ENCODE data around the gene P4HA2.

Gene P4HA2

GRCh38 chr5:132257131-132258101 lies 29.8 kb upstream of the P4HA2 start, which contains the start of gene PDLIM4:
TSS of gene PDLIM4 (plus strand) at chr5:132257696. CDS start at chr5:132257735, 39 bp downstream.
- H3K4me3 ChIP-seq (ENCODE audit: low read depth, low read length), result no peak within 1 kb of the TSS
- DNase-seq, result peak; percentile 6
- H3K9me3 ChIP-seq (ENCODE audit: severe bottlenecking), result peaks cover 2% of the 10 kb centered on the region
- H3K27ac ChIP-seq, result peak within 1 kb of the TSS; percentile 77
- no peaks in the 10 kb centered on the region for H3K36me3 ChIP-seq
- TF ChIP-seq CTCF (IDR thresholded peaks at IDR 0.05; ENCODE audit: low read depth, low read length), result no peak
- H3K27me3 ChIP-seq (ENCODE audit: insufficient read depth, low read depth, severe bottlenecking), result no peaks in the 10 kb centered on the region

GRCh38 chr5:132256783-132257130 lies 29.1 kb upstream of the P4HA2 start:
- H3K36me3 ChIP-seq, result no peaks in the 10 kb centered on the region
- H3K27ac ChIP-seq, result no peak overlapping the region
- H3K27me3 ChIP-seq (ENCODE audit: insufficient read depth, low read depth, severe bottlenecking), result no peaks in the 10 kb centered on the region
- TF ChIP-seq CTCF (IDR thresholded peaks at IDR 0.05; ENCODE audit: low read depth, low read length), result no peak
- peaks cover 2% of the 10 kb centered on the region for H3K9me3 ChIP-seq (ENCODE audit: severe bottlenecking)
- DNase-seq, result peak; percentile 1
- no peak overlapping the region for H3K4me3 ChIP-seq (ENCODE audit: low read depth, low read length)

GRCh38 chr5:132256086-132256782 lies 28.6 kb upstream of the P4HA2 start:
- peaks cover 2% of the 10 kb centered on the region for H3K9me3 ChIP-seq (ENCODE audit: severe bottlenecking)
- no peak for TF ChIP-seq CTCF (IDR thresholded peaks at IDR 0.05; ENCODE audit: low read depth, low read length)
- no peak overlapping the region for H3K27ac ChIP-seq
- DNase-seq, result peak; percentile 4
- H3K4me3 ChIP-seq (ENCODE audit: low read depth, low read length), result no peak overlapping the region
- H3K36me3 ChIP-seq, result no peaks in the 10 kb centered on the region
- no peaks in the 10 kb centered on the region for H3K27me3 ChIP-seq (ENCODE audit: insufficient read depth, low read depth, severe bottlenecking)

- no peaks in the 10 kb centered on the region for H3K36me3 ChIP-seq
- DNase-seq, result peak; percentile 2
- no peak for TF ChIP-seq CTCF (IDR thresholded peaks at IDR 0.05; ENCODE audit: low read depth, low read length)
- H3K4me3 ChIP-seq (ENCODE audit: low read depth, low read length), result no peak overlapping the region
- peaks cover 2% of the 10 kb centered on the region for H3K9me3 ChIP-seq (ENCODE audit: severe bottlenecking)
- H3K27ac ChIP-seq, result no peak overlapping the region
- no peaks in the 10 kb centered on the region for H3K27me3 ChIP-seq (ENCODE audit: insufficient read depth, low read depth, severe bottlenecking)
Measured at GRCh38 chr5:132254321-132254977, 26.8 kb upstream of the P4HA2 start.

- Histone ChIP-seq H3K36me3 (no peaks in the 10 kb centered on the region), H3K9me3 (ENCODE audit: severe bottlenecking) (peaks cover 2% of the 10 kb centered on the region), H3K4me3 (ENCODE audit: low read depth, low read length) (no peak overlapping the region), H3K27me3 (ENCODE audit: insufficient read depth, low read depth, severe bottlenecking) (no peaks in the 10 kb centered on the region), H3K27ac (no peak overlapping the region)
- DNase-seq, result peak; percentile 4
- TF ChIP-seq CTCF (IDR thresholded peaks at IDR 0.05; ENCODE audit: low read depth, low read length), result no peak
Measured at GRCh38 chr5:132253452-132254320, 26.0 kb upstream of the P4HA2 start.
